ENCODE measurements around the gene BCL2L15. TPM values are rescaled to one million over a fixed set of nuclear protein-coding genes. Genes with fewer than 3 reads are reported as not detected.

Gene BCL2L15
- total RNA-seq, 4 donors from 2014 or later = 0.11 to 1.7 (median 0.78) TPM; not detected in 1

DNA sequence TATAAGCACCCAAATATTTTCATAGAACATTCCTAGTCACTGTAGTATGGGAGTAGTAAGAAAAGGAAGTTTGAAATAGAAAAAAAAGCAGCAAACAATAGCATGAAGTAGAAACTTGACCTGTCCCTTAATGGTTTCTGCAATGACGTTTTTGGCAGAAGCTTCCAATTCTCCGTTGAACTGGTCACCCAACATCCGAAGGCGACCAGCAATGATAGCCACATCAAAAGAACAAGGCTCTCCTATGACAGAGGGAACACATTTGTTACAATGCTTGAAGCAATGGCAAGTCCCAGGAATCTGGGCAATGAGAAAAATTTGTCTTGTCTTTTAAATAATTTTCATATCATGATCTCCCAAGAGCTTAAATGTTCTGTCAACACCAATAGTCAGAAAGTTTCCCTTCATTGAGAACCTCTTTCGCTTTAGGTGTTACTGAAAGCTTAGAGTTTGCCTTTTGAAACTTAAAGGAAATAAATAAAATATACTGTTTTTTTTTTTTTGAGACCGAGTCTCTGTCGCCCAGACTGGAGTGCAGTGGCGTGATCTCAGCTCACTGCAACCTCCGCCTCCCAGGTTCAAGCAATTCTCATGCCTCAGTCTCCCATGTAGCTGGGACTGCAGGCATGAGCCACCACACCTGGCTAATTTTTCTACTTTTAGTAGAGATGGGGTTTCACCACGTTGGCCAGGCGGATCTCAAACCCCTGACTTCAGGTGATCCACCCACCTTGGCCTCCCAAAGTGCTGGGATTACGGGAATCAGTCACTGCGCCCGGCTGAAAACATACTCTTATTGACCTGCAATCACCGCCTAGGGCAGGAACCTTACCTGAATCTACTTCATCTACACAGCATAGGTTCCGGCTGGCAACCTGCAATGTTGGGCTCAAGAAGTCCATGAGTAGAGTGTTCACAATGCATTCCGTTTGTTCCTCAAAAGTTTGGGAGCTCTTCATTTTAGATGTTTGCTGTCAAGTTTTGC is 672 bp downstream of the BCL2L15 start:
- WGBS = 78% methylated on average over 17 of the region's 17 CpGs
- H3K4me3 ChIP-seq = no peak overlapping the region
- H3K36me3 ChIP-seq = peaks cover 0 to 4% (median 0%) of the 10 kb centered on the region in 4 donors
- no peak overlapping the region for H3K27ac ChIP-seq (replicated peaks in 1 of 4)
- DNase-seq (ENCODE audit: extremely low spot score) = no peak
- intact Hi-C loops (cut with DNase I) = no loop called here
- no peaks in the 10 kb centered on the region for H3K9me3 ChIP-seq
- H3K27me3 ChIP-seq = no peaks in the 10 kb centered on the region
- H3K4me1 ChIP-seq = no peaks in the 10 kb centered on the region
- TF ChIP-seq POLR2A (IDR thresholded peaks at IDR 0.05; ENCODE audit: low read depth) = no peak
- TF ChIP-seq EP300 (IDR thresholded peaks at IDR 0.05) = no peak
- TF ChIP-seq, protein P1, sequence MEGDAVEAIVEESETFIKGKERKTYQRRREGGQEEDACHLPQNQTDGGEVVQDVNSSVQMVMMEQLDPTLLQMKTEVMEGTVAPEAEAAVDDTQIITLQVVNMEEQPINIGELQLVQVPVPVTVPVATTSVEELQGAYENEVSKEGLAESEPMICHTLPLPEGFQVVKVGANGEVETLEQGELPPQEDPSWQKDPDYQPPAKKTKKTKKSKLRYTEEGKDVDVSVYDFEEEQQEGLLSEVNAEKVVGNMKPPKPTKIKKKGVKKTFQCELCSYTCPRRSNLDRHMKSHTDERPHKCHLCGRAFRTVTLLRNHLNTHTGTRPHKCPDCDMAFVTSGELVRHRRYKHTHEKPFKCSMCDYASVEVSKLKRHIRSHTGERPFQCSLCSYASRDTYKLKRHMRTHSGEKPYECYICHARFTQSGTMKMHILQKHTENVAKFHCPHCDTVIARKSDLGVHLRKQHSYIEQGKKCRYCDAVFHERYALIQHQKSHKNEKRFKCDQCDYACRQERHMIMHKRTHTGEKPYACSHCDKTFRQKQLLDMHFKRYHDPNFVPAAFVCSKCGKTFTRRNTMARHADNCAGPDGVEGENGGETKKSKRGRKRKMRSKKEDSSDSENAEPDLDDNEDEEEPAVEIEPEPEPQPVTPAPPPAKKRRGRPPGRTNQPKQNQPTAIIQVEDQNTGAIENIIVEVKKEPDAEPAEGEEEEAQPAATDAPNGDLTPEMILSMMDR (IDR thresholded peaks at IDR 0.05) = no peak
- TF ChIP-seq POLR2AphosphoS5 (IDR thresholded peaks at IDR 0.05) = no peak

DNA sequence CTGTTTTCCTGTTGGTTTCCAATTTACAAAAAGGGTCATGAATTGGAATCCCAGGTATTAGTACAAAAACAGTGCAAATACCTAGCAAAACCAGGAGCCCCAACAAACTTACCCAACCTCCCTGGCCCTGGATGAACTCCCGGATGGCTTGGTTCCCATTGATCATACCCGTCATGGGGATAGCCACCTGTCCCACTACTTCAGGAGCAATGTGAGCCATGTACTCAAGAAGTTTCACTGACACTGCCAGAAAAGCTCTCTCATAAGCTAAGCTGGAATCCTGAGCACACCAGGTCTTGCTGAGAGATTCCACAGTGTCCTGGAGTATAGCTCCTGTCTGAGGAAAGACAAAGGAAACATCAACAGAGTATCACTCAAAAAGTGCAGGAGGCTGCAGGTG is 5.7 kb downstream of the BCL2L15 start:
- Histone ChIP-seq H3K36me3 (peaks cover 0 to 4% (median 0%) of the 10 kb centered on the region in 4 donors), H3K27me3 (no peaks in the 10 kb centered on the region), H3K4me1 (no peaks in the 10 kb centered on the region), H3K27ac (replicated peaks in 1 of 4) (no peak overlapping the region), H3K4me3 (no peak overlapping the region), H3K9me3 (no peaks in the 10 kb centered on the region)
- DNase-seq (ENCODE audit: extremely low spot score) = no peak
- TF ChIP-seq POLR2AphosphoS5 (IDR thresholded peaks at IDR 0.05) = no peak
- no peak for TF ChIP-seq EP300 (IDR thresholded peaks at IDR 0.05)
- TF ChIP-seq, protein P1 (IDR thresholded peaks at IDR 0.05) = no peak
- no peak for TF ChIP-seq POLR2A (IDR thresholded peaks at IDR 0.05; ENCODE audit: low read depth)
- WGBS = 70% methylated on average over 2 of the region's 2 CpGs
- intact Hi-C loops (cut with DNase I) = no loop called here

DNA sequence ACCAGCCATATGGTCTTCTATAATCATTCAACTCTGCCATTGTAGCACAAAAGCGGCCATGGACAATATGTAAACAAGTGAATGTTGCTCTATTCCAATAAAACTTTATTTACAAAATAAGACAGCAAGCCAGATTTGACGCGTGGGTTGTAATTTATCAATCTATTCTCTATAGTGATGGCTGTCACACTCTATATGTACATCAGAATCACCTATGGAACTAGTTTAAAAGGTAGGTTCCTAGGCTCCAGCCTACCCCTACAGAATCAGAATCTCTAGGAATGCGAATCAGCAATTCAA is 7.7 kb downstream of the BCL2L15 start:
- no peaks in the 10 kb centered on the region for H3K36me3 ChIP-seq
- H3K4me1 ChIP-seq = no peaks in the 10 kb centered on the region
- TF ChIP-seq POLR2A (IDR thresholded peaks at IDR 0.05; ENCODE audit: low read depth) (no peak), EP300 (IDR thresholded peaks at IDR 0.05) (no peak), POLR2AphosphoS5 (IDR thresholded peaks at IDR 0.05) (no peak)
- TF ChIP-seq, protein P1 (IDR thresholded peaks at IDR 0.05) = no peak
- intact Hi-C loops (cut with DNase I) = no loop called here
- H3K27ac ChIP-seq (replicated peaks in 1 of 4) = no peak overlapping the region
- H3K27me3 ChIP-seq = no peaks in the 10 kb centered on the region
- no peak overlapping the region for H3K4me3 ChIP-seq
- no peaks in the 10 kb centered on the region for H3K9me3 ChIP-seq
- no peak for DNase-seq (ENCODE audit: extremely low spot score)
- 88% methylated on average over 4 of the region's 4 CpGs for WGBS

- intact Hi-C loops (cut with DNase I) = no loop called here
- 95% methylated on average over 5 of the region's 5 CpGs for WGBS
- Histone ChIP-seq H3K4me3 (no peak overlapping the region), H3K27me3 (no peaks in the 10 kb centered on the region), H3K9me3 (no peaks in the 10 kb centered on the region), H3K36me3 (no peaks in the 10 kb centered on the region), H3K27ac (replicated peaks in 1 of 4) (no peak overlapping the region), H3K4me1 (no peaks in the 10 kb centered on the region)
- TF ChIP-seq, protein P1 (IDR thresholded peaks at IDR 0.05) = no peak
- no peak for TF ChIP-seq POLR2AphosphoS5 (IDR thresholded peaks at IDR 0.05)
- no peak for TF ChIP-seq POLR2A (IDR thresholded peaks at IDR 0.05; ENCODE audit: low read depth)
- no peak for TF ChIP-seq EP300 (IDR thresholded peaks at IDR 0.05)
- DNase-seq (ENCODE audit: extremely low spot score) = no peak
Observed at GRCh38 chr1:113876176-113876575, 11.2 kb downstream of the BCL2L15 start.

All from esophagus muscularis mucosa (tissue), 4 donors.